ENCODE results near the gene CCL21.

GRCh38 chr9:34694811-34695210 lies 15.1 kb downstream of the CCL21 start:
- TF ChIP-seq TAF1 (IDR thresholded peaks at IDR 0.05; ENCODE audit: borderline replicate concordance, insufficient read depth, low read length): no peak
- TF ChIP-seq, protein P1, sequence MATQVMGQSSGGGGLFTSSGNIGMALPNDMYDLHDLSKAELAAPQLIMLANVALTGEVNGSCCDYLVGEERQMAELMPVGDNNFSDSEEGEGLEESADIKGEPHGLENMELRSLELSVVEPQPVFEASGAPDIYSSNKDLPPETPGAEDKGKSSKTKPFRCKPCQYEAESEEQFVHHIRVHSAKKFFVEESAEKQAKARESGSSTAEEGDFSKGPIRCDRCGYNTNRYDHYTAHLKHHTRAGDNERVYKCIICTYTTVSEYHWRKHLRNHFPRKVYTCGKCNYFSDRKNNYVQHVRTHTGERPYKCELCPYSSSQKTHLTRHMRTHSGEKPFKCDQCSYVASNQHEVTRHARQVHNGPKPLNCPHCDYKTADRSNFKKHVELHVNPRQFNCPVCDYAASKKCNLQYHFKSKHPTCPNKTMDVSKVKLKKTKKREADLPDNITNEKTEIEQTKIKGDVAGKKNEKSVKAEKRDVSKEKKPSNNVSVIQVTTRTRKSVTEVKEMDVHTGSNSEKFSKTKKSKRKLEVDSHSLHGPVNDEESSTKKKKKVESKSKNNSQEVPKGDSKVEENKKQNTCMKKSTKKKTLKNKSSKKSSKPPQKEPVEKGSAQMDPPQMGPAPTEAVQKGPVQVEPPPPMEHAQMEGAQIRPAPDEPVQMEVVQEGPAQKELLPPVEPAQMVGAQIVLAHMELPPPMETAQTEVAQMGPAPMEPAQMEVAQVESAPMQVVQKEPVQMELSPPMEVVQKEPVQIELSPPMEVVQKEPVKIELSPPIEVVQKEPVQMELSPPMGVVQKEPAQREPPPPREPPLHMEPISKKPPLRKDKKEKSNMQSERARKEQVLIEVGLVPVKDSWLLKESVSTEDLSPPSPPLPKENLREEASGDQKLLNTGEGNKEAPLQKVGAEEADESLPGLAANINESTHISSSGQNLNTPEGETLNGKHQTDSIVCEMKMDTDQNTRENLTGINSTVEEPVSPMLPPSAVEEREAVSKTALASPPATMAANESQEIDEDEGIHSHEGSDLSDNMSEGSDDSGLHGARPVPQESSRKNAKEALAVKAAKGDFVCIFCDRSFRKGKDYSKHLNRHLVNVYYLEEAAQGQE (IDR thresholded peaks at IDR 0.05; ENCODE audit: insufficient read depth in 1 of 2, low read depth in 2 of 2, low read length in 2 of 2): no peak
- no peak for TF ChIP-seq FOXP2 (optimal IDR thresholded peaks at IDR 0.05; ENCODE audit: borderline replicate concordance, extremely low read depth, extremely low read length, insufficient read depth)
- no peak for TF ChIP-seq POLR2AphosphoS5 (IDR thresholded peaks at IDR 0.05; ENCODE audit: low read depth, low read length)

All from PFSK-1 (cell line).